AG09309 (cell line): ENCODE results near the gene KLF4.

Experiments
- DNase-seq: peaks from one replicate; pipeline ENCODE4 v3.0.0-alpha.2; 2010; ENCODE audit warnings: low read depth
- H3K4me3 ChIP-seq: 2 replicates; pipeline ENCODE4 v1.5.1; 2011; ENCODE audit warnings: mild to moderate bottlenecking, low read depth, low read length, moderate library complexity; ENCODE audit not compliant: control insufficient read depth
- TF ChIP-seq, protein P1 (sequence below): IDR thresholded peaks from 2 replicates; pipeline ENCODE4 v1.5.1; 2011; ENCODE audit warnings: mild to moderate bottlenecking, low read depth, low read length, inconsistent platforms; ENCODE audit not compliant: insufficient read depth, control insufficient read depth; ENCODE audit errors: missing control alignments

KLF4 gene

DNA sequence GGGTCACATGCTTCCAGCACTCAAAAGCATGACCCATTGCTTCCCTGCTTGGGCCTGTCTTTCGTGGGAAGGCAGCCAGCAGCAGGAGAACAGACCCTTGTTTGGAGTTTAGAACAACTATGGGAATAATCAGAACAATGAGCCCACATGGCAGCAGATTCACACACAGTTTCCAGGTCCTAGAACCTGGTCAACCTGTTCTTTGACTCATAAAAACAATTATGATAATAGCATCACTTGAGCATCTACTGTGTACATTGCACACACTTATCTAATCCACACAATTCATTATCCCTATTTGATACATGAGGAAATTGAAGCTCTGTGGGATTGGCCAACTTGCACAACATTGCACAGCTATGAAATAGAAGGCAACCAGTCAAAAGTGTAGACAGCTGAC lies 41.7 kb downstream of the KLF4 start:
- TF ChIP-seq, protein P1, sequence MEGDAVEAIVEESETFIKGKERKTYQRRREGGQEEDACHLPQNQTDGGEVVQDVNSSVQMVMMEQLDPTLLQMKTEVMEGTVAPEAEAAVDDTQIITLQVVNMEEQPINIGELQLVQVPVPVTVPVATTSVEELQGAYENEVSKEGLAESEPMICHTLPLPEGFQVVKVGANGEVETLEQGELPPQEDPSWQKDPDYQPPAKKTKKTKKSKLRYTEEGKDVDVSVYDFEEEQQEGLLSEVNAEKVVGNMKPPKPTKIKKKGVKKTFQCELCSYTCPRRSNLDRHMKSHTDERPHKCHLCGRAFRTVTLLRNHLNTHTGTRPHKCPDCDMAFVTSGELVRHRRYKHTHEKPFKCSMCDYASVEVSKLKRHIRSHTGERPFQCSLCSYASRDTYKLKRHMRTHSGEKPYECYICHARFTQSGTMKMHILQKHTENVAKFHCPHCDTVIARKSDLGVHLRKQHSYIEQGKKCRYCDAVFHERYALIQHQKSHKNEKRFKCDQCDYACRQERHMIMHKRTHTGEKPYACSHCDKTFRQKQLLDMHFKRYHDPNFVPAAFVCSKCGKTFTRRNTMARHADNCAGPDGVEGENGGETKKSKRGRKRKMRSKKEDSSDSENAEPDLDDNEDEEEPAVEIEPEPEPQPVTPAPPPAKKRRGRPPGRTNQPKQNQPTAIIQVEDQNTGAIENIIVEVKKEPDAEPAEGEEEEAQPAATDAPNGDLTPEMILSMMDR = no peak
- no peak overlapping the region for H3K4me3 ChIP-seq
- DNase-seq = no peak

DNA sequence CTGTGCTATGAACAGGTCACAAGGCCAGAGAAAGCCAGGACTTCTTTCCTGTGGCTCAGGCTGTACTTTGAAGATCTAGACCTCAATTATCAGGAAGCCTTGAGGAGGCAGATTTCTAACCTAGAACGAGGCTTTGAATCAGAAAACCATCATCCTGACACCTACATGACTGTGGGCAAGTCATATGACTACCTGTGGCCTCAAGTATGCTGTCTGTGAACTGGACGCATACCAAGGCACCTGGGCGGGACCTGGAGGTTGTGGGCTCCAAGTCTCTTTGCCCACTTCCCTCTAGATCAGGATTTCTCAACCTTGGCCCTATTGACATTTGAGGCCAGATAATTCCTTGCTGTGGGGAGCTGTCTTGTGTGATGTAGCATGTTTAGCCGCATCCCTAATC lies 42.5 kb downstream of the KLF4 start:
- no peak for DNase-seq
- TF ChIP-seq, protein P1 = no peak
- H3K4me3 ChIP-seq = no peak overlapping the region

DNA sequence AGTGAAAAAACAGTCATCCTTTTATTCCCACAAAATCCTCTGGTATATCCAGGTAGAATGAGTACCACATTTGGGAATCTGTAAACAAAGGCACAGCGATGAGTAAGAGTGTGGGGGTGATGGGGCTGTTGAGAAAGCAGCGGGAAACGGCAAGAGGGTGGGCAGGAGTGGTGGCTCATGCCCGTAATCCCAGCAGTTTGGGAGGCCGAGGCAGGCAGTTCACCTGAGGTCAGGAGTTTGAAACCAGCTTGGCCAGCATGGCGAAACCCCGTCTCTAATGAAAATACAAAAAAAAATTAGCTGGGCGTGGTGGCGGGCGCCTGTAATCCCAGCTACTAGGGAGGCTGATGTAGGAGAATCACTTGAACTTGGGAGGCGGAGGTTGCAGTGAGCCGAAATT lies 43.1 kb downstream of the KLF4 start:
- no peak overlapping the region for H3K4me3 ChIP-seq
- DNase-seq = no peak
- TF ChIP-seq, protein P1 = no peak

DNA sequence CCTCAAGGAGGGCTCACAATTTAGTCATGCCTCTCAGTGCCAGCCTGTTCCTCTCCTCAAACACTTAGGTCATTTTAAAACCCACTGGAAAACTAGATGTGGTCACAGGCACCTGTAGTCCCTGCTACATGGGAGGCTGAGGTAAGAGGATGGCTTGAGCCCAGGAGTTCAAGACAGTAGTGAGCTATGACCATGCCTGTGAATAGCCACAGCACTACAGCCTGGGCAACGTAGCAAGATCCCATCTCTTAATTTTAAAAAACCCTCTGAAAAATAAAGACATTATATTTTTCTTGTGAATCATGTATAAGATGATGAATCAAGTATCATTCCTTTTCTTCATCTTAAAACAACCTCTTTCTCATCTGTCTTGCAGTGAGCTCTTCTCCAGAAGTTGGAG lies 45.8 kb downstream of the KLF4 start:
- DNase-seq = no peak
- TF ChIP-seq, protein P1 = no peak
- H3K4me3 ChIP-seq = no peak overlapping the region

DNA sequence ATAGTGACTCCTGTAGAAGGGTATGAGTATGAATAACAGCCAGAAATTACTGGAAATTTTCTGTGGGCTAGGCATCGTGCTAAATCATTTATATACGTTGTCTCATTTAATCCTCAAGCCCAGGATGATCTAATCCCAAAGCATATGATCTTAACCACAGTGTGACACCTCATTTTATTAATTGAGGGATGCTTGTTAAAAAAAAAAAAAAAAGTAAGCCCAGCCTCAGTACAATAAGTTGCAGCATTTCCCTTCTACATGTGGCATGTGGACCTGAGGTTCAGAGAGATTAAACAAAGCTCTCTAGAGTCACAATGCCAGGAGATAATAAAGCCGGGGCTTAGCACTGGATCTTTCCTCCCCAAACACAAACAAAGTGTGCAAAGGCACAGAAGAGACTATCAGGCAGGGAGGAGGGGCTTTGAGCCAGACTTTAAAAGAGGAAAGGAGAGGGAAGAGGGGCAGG lies 49.5 kb downstream of the KLF4 start:
- TF ChIP-seq, protein P1 = no peak
- H3K4me3 ChIP-seq = no peak overlapping the region
- DNase-seq = no peak

DNA sequence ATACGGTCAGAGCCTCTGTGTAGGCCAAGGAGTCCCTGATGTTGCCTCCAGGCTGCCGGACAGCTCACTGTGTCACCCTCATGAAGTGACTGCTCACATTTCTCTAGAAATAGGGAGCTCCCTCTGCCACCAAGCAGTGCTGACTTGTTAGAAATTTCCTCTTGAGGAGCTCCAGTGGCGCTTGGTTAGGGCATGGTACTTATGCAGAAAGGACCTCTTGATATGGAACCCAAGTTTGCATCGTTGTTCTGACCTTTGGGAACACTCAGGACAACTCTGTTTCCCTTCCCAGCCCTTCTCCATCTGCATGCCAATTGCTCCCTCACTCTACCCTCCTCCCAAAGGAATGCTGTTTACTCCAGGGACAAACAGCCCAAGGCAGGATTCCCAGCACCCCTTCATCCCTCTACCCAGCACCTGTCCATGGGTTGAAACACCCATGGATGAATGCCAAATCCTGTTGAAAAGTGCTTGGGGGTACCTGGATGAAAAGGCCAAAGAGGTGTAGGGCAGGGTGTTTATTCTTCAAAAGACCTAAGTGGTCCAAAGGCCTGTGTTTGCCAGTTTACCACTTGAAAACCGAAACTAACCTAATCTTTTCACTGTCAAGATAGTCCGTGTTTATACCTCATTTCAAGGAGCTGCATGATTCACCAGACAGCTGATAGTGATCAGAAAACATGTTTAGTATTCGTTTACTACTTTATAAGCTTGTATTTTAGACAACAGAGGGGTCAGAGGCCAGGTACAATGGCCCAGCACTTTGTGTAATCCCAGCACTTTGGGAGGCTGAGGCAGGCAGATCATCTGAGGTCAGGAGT lies 51.1 kb downstream of the KLF4 start:
- no peak for DNase-seq
- TF ChIP-seq, protein P1 = no peak
- no peak overlapping the region for H3K4me3 ChIP-seq

DNA sequence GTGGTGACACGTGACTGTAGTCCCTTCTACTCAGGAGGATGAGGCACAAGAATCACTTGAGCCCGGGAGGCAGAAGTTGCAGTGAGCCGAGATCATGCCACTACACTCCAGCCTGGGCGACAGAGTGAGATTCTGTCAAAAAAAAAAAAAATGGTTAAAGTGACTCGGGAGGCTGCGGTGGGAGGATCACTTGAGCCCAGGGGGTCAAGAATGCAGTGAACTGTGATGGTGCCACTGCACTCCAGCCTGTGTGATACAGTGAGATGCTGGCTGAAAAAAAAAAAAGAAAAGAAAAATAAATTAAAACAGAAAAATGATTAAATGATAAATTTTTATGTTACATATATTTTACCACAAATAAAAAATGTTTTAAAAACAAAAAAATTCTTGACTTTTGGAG lies 51.9 kb downstream of the KLF4 start:
- no peak overlapping the region for H3K4me3 ChIP-seq
- DNase-seq = no peak
- TF ChIP-seq, protein P1 = no peak
